Activated CD4-positive, alpha-beta T cell treated with anti-CD3 and anti-CD28 coated beads for 24 hours (primary cell): Measurements from ENCODE around the gene MYBPHL.

Source experiments
- DNase-seq, 2 donors: peaks; one replicate each; pipeline ENCODE4 v3.0.0-alpha.2; 2020; ENCODE audit warnings: low read depth in 2 of 2

MYBPHL gene

DNA sequence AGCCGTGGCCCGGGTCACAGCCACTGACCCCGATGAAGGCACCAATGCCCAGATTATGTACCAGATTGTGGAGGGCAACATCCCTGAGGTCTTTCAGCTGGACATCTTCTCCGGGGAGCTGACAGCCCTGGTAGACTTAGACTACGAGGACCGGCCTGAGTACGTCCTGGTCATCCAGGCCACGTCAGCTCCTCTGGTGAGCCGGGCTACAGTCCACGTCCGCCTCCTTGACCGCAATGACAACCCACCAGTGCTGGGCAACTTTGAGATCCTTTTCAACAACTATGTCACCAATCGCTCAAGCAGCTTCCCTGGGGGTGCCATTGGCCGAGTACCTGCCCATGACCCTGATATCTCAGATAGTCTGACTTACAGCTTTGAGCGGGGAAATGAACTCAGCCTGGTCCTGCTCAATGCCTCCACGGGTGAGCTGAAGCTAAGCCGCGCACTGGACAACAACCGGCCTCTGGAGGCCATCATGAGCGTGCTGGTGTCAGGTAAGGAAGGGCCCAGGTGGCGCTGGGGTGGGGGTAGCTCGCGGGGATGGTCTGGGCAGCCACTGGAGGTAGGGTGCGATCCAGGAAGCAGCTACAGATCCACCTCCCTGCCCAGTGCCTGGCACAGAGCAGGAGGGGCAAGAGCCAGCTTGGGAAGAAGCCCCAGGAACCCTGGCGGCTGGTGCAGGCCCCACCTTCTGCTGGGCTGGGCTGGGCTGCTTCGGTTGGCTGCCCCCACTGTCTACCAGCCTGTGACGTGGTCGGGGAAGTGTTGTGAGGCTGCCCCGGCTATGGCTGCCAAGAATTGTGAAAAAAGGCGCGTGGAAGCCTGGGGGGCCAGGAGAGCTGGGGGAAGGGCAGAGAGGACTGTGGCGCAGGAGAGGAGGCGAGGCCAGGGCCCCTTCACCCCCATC is 53.7 kb downstream of the MYBPHL start:
- no peak for DNase-seq

DNA sequence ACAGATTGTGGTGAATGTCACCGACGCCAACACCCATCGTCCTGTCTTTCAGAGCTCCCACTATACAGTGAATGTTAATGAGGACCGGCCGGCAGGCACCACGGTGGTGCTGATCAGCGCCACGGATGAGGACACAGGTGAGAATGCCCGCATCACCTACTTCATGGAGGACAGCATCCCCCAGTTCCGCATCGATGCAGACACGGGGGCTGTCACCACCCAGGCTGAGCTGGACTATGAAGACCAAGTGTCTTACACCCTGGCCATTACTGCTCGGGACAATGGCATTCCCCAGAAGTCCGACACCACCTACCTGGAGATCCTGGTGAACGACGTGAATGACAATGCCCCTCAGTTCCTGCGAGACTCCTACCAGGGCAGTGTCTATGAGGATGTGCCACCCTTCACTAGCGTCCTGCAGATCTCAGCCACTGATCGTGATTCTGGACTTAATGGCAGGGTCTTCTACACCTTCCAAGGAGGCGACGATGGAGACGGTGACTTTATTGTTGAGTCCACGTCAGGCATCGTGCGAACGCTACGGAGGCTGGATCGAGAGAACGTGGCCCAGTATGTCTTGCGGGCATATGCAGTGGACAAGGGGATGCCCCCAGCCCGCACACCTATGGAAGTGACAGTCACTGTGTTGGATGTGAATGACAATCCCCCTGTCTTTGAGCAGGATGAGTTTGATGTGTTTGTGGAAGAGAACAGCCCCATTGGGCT is 54.5 kb downstream of the MYBPHL start:
- no peak for DNase-seq

DNA sequence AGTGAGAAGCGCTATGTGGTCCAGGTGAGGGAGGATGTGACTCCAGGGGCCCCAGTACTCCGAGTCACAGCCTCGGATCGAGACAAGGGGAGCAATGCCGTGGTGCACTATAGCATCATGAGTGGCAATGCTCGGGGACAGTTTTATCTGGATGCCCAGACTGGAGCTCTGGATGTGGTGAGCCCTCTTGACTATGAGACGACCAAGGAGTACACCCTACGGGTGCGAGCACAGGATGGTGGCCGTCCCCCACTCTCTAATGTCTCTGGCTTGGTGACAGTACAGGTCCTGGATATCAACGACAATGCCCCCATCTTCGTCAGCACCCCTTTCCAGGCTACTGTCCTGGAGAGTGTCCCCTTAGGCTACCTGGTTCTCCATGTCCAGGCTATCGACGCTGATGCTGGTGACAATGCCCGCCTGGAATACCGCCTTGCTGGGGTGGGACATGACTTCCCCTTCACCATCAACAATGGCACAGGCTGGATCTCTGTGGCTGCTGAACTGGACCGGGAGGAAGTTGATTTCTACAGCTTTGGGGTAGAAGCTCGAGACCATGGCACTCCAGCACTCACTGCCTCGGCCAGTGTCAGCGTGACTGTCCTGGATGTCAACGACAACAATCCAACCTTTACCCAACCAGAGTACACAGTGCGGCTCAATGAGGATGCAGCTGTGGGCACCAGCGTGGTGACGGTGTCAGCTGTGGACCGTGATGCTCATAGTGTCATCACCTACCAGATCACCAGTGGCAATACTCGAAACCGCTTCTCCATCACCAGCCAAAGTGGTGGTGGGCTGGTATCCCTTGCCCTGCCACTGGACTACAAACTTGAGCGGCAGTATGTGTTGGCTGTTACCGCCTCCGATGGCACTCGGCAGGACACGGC is 55.3 kb downstream of the MYBPHL start:
- DNase-seq: no peak

DNA sequence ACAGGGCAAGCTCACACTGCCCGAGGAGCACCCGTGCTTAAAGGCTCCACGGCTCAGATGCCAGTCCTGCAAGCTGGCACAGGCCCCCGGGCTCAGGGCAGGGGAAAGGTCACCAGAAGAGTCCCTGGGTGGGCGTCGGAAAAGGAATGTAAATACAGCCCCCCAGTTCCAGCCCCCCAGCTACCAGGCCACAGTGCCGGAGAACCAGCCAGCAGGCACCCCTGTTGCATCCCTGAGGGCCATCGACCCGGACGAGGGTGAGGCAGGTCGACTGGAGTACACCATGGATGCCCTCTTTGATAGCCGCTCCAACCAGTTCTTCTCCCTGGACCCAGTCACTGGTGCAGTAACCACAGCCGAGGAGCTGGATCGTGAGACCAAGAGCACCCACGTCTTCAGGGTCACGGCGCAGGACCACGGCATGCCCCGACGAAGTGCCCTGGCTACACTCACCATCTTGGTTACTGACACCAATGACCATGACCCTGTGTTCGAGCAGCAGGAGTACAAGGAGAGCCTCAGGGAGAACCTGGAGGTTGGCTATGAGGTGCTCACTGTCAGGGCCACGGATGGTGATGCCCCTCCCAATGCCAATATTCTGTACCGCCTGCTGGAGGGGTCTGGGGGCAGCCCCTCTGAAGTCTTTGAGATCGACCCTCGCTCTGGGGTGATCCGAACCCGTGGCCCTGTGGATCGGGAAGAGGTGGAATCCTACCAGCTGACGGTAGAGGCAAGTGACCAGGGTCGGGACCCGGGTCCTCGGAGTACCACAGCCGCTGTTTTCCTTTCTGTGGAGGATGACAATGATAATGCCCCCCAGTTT is 56.1 kb downstream of the MYBPHL start:
- no peak for DNase-seq

DNA sequence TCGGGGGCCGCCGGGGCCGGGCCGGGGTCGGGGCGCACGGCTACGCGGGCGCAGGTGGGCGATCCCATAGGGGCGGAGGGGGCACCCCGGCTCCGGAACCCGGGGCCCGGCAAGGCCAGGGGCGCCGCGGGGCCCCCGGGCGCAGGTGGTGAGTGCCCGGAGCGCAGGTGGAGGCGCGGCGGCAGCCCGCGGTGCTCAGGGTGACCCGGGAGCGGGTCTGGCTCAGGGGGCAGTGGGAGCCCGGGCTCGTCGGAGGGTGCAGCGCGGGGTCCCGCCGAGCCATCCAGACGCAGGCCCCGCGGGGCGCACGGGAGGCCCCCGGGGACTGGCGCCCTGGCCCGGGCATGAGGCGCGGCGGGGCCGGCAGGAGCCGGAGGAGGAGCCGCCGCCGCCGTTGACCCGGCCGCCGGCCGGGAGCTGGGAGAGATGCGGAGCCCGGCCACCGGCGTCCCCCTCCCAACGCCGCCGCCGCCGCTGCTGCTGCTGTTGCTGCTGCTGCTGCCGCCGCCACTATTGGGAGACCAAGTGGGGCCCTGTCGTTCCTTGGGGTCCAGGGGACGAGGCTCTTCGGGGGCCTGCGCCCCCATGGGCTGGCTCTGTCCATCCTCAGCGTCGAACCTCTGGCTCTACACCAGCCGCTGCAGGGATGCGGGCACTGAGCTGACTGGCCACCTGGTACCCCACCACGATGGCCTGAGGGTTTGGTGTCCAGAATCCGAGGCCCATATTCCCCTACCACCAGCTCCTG is 57.0 kb downstream of the MYBPHL start:
- no peak for DNase-seq

DNA sequence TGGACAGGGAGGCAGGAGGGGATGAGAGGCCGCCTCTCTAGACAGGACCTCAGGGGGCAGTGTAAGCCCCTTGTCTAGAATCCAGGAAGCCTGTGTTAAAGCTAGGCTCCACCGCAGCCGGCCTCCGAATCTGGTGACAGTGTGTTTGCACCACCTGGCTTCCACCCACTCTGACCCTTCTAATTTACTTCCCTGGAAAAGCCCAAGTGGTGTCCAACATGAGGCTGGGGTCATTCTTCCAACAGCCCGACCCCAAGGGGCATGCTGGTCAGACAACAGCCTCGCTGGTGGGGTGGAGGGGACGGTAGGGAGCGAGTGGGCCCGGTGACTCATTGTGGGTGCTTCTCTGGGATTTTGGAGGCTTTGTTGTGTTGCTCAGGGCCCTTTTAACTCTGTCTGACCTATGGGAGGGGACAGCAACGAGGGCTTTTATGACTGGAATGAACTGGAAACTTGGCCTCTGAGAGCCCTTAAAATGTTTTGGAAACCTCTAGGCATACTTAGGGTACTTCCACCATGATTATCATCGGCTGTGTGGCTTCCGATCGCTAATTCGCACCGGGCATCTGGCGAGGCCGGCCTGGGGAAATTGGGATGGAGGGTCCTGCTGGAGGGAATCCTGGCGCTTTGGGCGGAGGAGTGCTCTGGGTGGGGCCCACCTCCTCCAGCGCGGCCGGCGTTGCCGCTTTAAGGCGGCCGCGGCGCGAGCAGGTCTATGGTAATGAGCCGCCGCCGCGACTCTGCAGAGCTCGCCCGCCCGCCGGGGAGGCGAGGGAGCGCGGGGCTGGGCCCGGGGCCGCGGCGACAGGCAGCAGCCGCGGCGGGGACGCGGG is 57.8 kb downstream of the MYBPHL start, which contains the start of gene CELSR2:
CELSR2 (plus strand) TSS at position 743 of the 833 bp plus-strand sequence. CDS start 541 bp downstream, outside the sequence.
- DNase-seq: peak; percentile 29 to 44

DNA sequence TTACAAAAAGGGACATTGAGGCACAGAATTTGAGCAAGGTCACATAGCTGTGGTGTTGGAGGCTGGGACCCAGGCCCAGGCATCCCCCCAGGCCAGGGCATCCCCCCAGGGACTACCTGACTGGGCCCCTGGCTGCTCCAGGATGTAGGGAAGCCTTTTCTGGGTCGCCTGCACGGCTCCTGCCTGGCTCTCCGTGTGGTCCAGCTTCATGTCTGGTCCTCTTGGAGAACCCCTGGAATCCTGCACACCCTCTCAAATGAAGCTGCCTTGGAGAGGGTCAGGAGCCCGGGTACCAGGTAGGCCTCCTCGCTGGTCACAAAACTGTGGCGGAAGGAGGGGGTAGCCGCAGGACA is 58.4 kb downstream of the MYBPHL start:
- DNase-seq: no peak

DNA sequence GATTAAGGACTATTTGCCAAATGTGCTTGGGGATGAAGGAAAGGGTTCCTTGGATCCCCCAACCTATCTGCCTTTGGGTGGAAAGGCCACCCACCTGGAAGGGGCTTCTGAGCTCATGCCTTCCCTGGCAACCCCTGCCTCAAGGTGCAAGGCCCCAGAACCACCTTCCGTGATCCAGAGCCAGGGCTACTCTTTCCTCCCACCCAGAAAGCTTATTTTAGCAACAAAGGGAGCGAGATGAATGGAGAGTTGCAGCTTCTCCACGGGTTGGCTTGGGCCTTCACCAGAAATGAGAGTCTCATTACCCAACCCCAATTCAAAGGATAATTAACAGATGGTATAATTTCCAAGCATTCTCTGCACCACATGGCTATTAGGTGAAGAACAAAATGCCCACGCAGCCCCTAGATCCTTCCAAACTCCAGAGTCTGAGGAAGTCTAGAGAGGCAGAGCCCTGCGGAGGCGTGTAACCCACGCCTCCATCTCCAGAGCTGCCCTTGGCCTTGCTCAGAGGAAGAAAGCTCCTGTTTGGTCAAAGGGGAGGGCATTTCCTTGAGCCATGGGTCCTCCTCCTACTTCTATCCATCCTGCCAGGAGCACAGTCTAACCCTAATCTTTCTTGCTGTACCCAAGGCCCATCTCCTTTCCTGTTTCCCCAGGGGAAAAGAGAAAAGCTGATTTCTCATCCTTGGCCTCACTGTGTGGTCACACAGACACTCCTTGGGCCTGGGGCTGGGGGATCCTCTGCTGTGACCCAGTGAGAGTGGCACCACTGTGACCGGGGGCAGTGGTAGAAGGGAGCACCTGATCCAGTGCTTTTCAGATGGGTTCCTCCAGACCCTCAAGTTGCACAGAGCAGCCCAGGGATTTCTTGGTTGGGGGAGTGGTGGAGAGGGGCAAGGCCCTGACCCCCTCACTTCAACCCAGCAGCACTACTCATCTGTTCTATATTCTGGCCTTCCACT is 59.1 kb downstream of the MYBPHL start:
- no peak for DNase-seq

DNA sequence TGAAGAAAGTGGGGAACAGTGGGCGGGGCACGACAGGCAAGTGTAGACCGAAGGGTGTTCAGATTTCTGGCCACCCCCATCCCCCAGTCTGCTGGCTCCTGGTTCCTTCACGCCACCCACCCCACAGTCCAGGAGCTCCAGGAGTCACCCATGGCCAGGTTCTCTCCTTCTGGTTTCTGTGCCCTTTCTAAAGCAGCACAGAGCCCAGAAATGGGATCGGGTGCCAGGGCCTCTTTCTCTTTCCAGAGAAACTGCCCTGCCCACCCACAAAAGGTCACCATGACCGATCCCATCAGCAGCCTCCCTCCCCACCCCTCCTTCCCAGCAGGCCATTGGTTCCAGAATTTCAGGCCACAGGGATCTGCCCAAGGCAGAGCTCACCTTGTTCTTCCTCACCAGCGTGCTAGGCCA is 60.7 kb downstream of the MYBPHL start:
- DNase-seq: no peak

DNA sequence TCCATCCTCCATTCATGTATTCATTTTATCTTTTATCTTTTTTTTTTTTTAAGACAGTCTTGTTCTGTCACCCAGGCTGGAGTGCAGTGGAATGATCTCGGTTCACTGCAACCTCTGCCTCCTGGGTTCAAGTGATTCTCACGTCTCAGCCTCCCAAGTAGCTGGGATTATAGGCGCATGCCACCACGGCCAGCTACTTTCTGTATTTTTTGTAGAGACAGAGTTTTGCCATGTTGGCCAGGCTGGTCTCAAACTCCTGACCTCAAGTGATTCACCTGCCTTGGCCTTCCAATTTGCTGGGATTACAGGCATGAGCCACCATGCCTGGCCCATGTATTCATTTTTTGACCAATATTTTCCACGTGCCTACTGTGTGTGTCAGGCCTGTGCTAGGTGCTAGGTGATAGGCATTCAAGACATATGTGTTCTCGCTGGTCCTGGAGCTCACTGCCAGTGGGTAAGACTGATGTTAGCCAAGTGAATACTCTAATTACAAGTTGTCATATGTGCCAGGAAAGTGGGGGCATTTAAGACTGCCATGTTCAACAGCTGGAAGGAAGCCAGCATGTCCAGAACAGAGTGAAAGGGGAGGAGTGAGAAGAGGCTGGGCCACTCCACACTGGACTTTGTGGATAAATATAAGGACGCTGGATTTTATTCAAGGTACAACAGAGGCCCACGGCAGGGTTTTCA is 62.8 kb downstream of the MYBPHL start:
- no peak for DNase-seq

DNA sequence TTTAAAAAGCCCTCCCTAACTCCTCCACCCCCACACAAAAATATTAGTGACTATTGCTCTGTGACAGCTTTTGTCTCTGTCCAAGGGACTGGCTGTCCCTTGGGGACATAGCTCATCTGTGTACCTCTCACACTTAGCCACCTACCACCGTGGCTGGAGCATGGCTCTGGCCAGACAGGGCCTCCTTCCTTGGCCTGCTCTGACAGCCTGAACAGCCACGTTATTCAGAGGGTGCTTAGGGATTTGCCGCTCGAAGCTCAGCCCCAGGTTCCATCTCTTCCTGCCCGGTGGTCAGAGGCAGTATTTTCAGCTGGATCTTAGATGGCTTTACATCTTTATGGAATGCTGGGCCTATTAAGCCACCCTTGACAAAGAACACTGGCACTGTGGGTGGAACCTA is 63.6 kb downstream of the MYBPHL start:
- no peak for DNase-seq

DNA sequence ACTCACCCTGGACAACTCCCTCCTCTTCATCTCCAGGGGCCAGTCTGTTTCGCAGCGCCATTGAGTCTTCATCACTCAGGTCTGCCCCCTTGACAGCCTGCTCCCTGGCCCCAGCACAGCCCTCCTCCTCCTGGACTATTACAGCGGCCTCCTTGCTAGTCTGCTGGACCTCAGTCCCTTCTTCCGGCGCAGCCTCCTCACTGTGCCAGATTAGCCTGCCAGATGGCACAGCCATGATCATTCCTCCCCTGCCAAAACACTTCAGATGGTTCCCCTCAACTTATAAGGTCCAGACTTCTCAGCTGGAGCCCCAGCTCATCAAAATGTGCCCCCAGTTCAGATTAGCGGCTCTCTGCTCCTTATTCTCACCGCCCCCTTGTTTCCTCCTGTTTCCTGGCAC is 64.4 kb downstream of the MYBPHL start:
- DNase-seq: no peak
